Body of pancreas (tissue), 4 donors: Measurements from ENCODE around the gene OR14I1.

Source experiments
- CTCF ChIP-seq, 7 experiments: fragments of 450-650 bp in 4 of 7; fragments of 200-600 bp in 3 of 7; sonication (generic) in 3 of 7; IDR thresholded peaks; one replicate each; pipeline ENCODE4 v1.5.1; 2016 to 2019; ENCODE audit warnings: antibody characterized with exemption in 7 of 7
- POLR2A ChIP-seq, 3 donors: fragments of 450-650 bp; IDR thresholded peaks; one replicate each; pipeline ENCODE4 v1.6.1; 2016; ENCODE audit warnings: antibody characterized with exemption in 3 of 3, mild to moderate bottlenecking in 2 of 3

GRCh38 chr1:248748211-248748610, 45.6 kb upstream of the OR14I1 start:
- TF ChIP-seq CTCF (IDR thresholded peaks at IDR 0.05) (no peak), POLR2A (IDR thresholded peaks at IDR 0.05) (no peak)
